ENCODE measurements around the gene EGFL8. TPM values are rescaled to one million over a fixed set of nuclear protein-coding genes. Genes with fewer than 3 reads are reported as not detected.
"Not testable (repeated sequence)": the region's sequence is repeated elsewhere in the genome, so short reads cannot be mapped to it uniquely, and the experiment has no call there.

EGFL8 gene
- total and polyA plus RNA-seq, 12 donors: 6.7 to 32.8 (median 8.4) TPM

- TF ChIP-seq CTCF (IDR thresholded peaks at IDR 0.05): no peak
- Histone ChIP-seq H3K36me3 (peaks cover 0 to 30% (median 12%) of the 10 kb centered on the region in 9 donors), H3K4me1 (peaks cover 13 to 81% (median 67%) of the 10 kb centered on the region in 9 donors), H3K27me3 (no peaks in the 10 kb centered on the region), H3K27ac (peak overlapping the region; percentile 50 to 99 (median 98)), H3K4me3 (peak overlapping the region in 8 of 10 donors; percentile 14 to 82 (median 58)), H3K9me3 (no peaks in the 10 kb centered on the region)
- WGBS, 2 donors: 71 to 74% methylated on average over 15 of the region's 15 CpGs
- no peak for DNase-seq
- ATAC-seq: no peak
- intact Hi-C loops (cut with DNase I): loop anchor here in 2 of 10 donors (5.0 kb wide), 1 partner anchor 65 kb away; the partner anchor contains the start of gene ATF6B (in 2 of the 2)
Observed at GRCh38 chr6:32191696-32192607, 27.6 kb downstream of the EGFL8 start.

- Histone ChIP-seq H3K36me3 (peaks cover 0 to 30% (median 5%) of the 10 kb centered on the region in 9 donors), H3K27ac (peak within 1 kb of the TSS; percentile 50 to 99 (median 98)), H3K4me1 (peaks cover 17 to 81% (median 68%) of the 10 kb centered on the region in 9 donors), H3K9me3 (no peaks in the 10 kb centered on the region), H3K27me3 (no peaks in the 10 kb centered on the region), H3K4me3 (peak within 1 kb of the TSS in 8 of 10 donors; percentile 14 to 82 (median 58))
- intact Hi-C loops (cut with DNase I): loop anchor here in 2 of 10 donors (5.0 kb wide), 1 partner anchor 65 kb away; the partner anchor contains the start of gene ATF6B (in 2 of the 2)
- peak; percentile 65 to 71 for DNase-seq
- 38 to 40% methylated on average over 3 to 5 of the region's 5 CpGs for WGBS, 2 donors
- no peak for TF ChIP-seq CTCF (IDR thresholded peaks at IDR 0.05)
- no peak for ATAC-seq
Observed at GRCh38 chr6:32192608-32193039, 28.2 kb downstream of the EGFL8 start, which contains the start of gene GPSM3. TSS of gene GPSM3 (minus strand) at chr6:32192643. CDS start at chr6:32192513, 130 bp downstream.

GRCh38 chr6:32193096-32193495 lies 28.7 kb downstream of the EGFL8 start:
- peaks cover 0 to 27% (median under 1%) of the 10 kb centered on the region in 9 donors for H3K36me3 ChIP-seq
- not testable (repeated sequence) for DNase-seq, ATAC-seq, H3K27me3 ChIP-seq, H3K9me3 ChIP-seq
- intact Hi-C loops (cut with DNase I): loop anchor here in 2 of 10 donors (5.0 kb wide), 1 partner anchor 66 kb away; the partner anchor contains the start of gene ATF6B (in 2 of the 2)
- 82 to 84% methylated on average over 13 of the region's 13 CpGs for WGBS, 2 donors
- peaks cover 17 to 80% (median 65%) of the 10 kb centered on the region in 9 donors for H3K4me1 ChIP-seq
- H3K4me3 ChIP-seq: peak overlapping the region in 6 of 10 donors; percentile 34 to 82 (median 78)
- peak overlapping the region in 9 of 10 donors; percentile 11 to 99 (median 99) for H3K27ac ChIP-seq

GRCh38 chr6:32194388-32194787 lies 30.0 kb downstream of the EGFL8 start:
- DNase-seq: no peak
- H3K27ac ChIP-seq: peak overlapping the region in 9 of 10 donors; percentile 79 to 100 (median 98)
- WGBS, 2 donors: 94 to 98% methylated on average over 4 of the region's 4 CpGs
- no peaks in the 10 kb centered on the region for H3K9me3 ChIP-seq
- H3K4me3 ChIP-seq: peak overlapping the region in 1 of 10 donors; percentile 52
- intact Hi-C loops (cut with DNase I): loop anchor here in 3 of 10 donors (2.0 to 5.0 kb wide), 2 partner anchors 16 to 67 kb away; partner anchors contain the start of genes ATF6B (in 2 of the 3) and RNF5 (in 1 of the 3)
- TF ChIP-seq CTCF (IDR thresholded peaks at IDR 0.05): no peak
- H3K27me3 ChIP-seq: no peaks in the 10 kb centered on the region
- ATAC-seq: no peak
- H3K4me1 ChIP-seq: peaks cover 13 to 72% (median 54%) of the 10 kb centered on the region in 9 donors
- H3K36me3 ChIP-seq: peaks cover 0 to 37% (median 0%) of the 10 kb centered on the region in 9 donors

Data from heart right ventricle (tissue), 16 donors.